ENCODE data around the gene SPG21.

- TF ChIP-seq POLR2AphosphoS5 (IDR thresholded peaks at IDR 0.05; ENCODE audit: low read depth, low read length) = no peak
- TF ChIP-seq SIN3A (IDR thresholded peaks at IDR 0.05; ENCODE audit: borderline replicate concordance, insufficient read depth, low read length) = no peak
- TF ChIP-seq TAF1 (IDR thresholded peaks at IDR 0.05; ENCODE audit: borderline replicate concordance, insufficient read depth, low read length) = no peak
- TF ChIP-seq REST (IDR thresholded peaks at IDR 0.05; ENCODE audit: insufficient read depth in 1 of 2, low read depth in 2 of 2, low read length in 2 of 2) = no peak
Measured at GRCh38 chr15:64985366-64986033, 4.2 kb downstream of the SPG21 start.

All from PFSK-1 (cell line).